SKM-1 (cell line): Measurements from ENCODE around the gene CHADL.
"Not testable (repeated sequence)": the region's sequence is repeated elsewhere in the genome, so short reads cannot be mapped to it uniquely, and the experiment has no call there.

Source experiments
- DNase-seq: peaks from one replicate; lab custom pipeline; 2025; ENCODE audit not compliant: unreplicated experiment; lab: John Stamatoyannopoulos, UW

CHADL gene

GRCh38 chr22:41184679-41185078 is 56.1 kb downstream of the CHADL start:
- no peak for DNase-seq

GRCh38 chr22:41181349-41182241 is 59.1 kb downstream of the CHADL start:
- DNase-seq = peak; percentile 61

GRCh38 chr22:41180926-41181325 is 59.8 kb downstream of the CHADL start:
- DNase-seq = no peak

- DNase-seq = not testable (repeated sequence)
These were observed 60.4 kb downstream of the CHADL start for GRCh38 chr22:41180362-41180761.
